OCI-LY7 (cell line): ENCODE data around the gene MTHFSD. TPM values are rescaled to one million over a fixed set of nuclear protein-coding genes. Genes with fewer than 3 reads are reported as not detected.

Experiments used
- BruUV-seq: library from RNA; stranded (reverse); fragments of 400-500 nt; replicated peaks from 2 replicates; lab custom pipeline; 2021; lab: Mats Ljungman, UMichigan
- CTCF ChIA-PET: fragments of 300-600 bp; sonication (Branson Sonifier 250); formaldehyde crosslinking; loops from one replicate; lab custom pipeline; 2022; ENCODE audit warnings: antibody characterized with exemption; ENCODE audit not compliant: unreplicated experiment; lab: Charles Lee
- POLR2A ChIA-PET: fragments of 300-600 bp; sonication (Branson Sonifier 250); formaldehyde crosslinking; loops from one replicate; lab custom pipeline; 2022; ENCODE audit warnings: antibody characterized with exemption; lab: Charles Lee
- DNase-seq: peaks from one replicate; pipeline ENCODE4 v3.0.0-alpha.2; 2015; ENCODE audit warnings: low spot score
- H2AFZ ChIP-seq: fragments of 200-600 bp; sonication (generic), shearing (Covaris generic); 2 replicates; pipeline ENCODE4 v1.6.1; 2014; ENCODE audit warnings: mild to moderate bottlenecking, antibody characterized with exemption, low read length, moderate library complexity
- H3K27ac ChIP-seq: fragments of 200-600 bp; sonication (generic); 2 replicates; pipeline ENCODE4 v1.5.1; 2014; ENCODE audit warnings: mixed run types, low read depth, mild to moderate bottlenecking, moderate library complexity, low read length, inconsistent platforms; ENCODE audit not compliant: poor library complexity, severe bottlenecking
- H3K36me3 ChIP-seq: fragments of 200-600 bp; sonication (generic); 2 replicates; pipeline ENCODE4 v1.6.1; 2014; ENCODE audit warnings: mild to moderate bottlenecking, antibody characterized with exemption, low read length, moderate library complexity, mixed read lengths; ENCODE audit not compliant: insufficient read depth
- H3K4me1 ChIP-seq: fragments of 200-600 bp; sonication (generic); 2 replicates; pipeline ENCODE4 v1.5.1; 2014; ENCODE audit warnings: mild to moderate bottlenecking, low read length; ENCODE audit not compliant: insufficient read depth, poor library complexity, severe bottlenecking
- H3K4me2 ChIP-seq: fragments of 200-600 bp; sonication (generic); 2 replicates; pipeline ENCODE4 v1.6.1; 2014; ENCODE audit warnings: mild to moderate bottlenecking, low read length
- H3K4me3 ChIP-seq: fragments of 200-600 bp; sonication (generic); 2 replicates; pipeline ENCODE4 v1.5.1; 2014; ENCODE audit warnings: mild to moderate bottlenecking, low read depth, low read length; ENCODE audit not compliant: poor library complexity, severe bottlenecking
- H3K79me2 ChIP-seq: fragments of 200-600 bp; sonication (generic); 2 replicates; pipeline ENCODE4 v1.6.1; 2016; ENCODE audit warnings: low read depth, mild to moderate bottlenecking, low read length, moderate library complexity, mixed read lengths; ENCODE audit not compliant: insufficient read depth
- H3K9me2 ChIP-seq: fragments of 200-600 bp; sonication (generic); 2 replicates; pipeline ENCODE4 v1.6.1; 2016; ENCODE audit warnings: mild to moderate bottlenecking, low read length, mixed read lengths; ENCODE audit not compliant: insufficient read depth
- H3K9me3 ChIP-seq: fragments of 200-600 bp; sonication (generic); 2 replicates; pipeline ENCODE4 v1.6.1; 2014; ENCODE audit warnings: mild to moderate bottlenecking, mixed run types, low read length, mixed read lengths
- H4K20me1 ChIP-seq: fragments of 200-600 bp; sonication (generic); 2 replicates; pipeline ENCODE4 v1.6.1; 2014; ENCODE audit warnings: mild to moderate bottlenecking, antibody characterized with exemption, low read length, moderate library complexity, mixed read lengths; ENCODE audit not compliant: insufficient read depth
- CTCF ChIP-seq: fragments of 200-600 bp; sonication (generic); conservative IDR thresholded peaks from 2 replicates; pipeline ENCODE4 v1.5.1; 2014; ENCODE audit warnings: mild to moderate bottlenecking, antibody characterized with exemption, low read length, moderate library complexity, mixed read lengths
- EZH2phosphoT487 ChIP-seq: fragments of 200-600 bp; sonication (generic); IDR thresholded peaks from 2 replicates; pipeline ENCODE4 v1.6.1; 2018; ENCODE audit warnings: low read depth, borderline replicate concordance, mild to moderate bottlenecking, mixed run types, antibody characterized with exemption, low read length, moderate library complexity, mixed read lengths
- intact Hi-C: fragments of 100-400 bp; cut with micrococcal nuclease; formaldehyde crosslinking; loops from one replicate; pipeline ENCODE4 v1.10.0; 2022; ENCODE audit not compliant: unreplicated experiment
- total RNA-seq, 2 experiments: library from RNA; depleted of rRNA in 1 of 2; stranded (reverse); fragments of >200 nt in 1 of 2; shearing (Covaris generic) in 1 of 2; gene quantifications; 2 replicates each; pipeline ENCODE4 v1.2.3, GENCODE V29; 2014 to 2022

MTHFSD gene
- total RNA-seq, 2 experiments from 2014 or later = 12.2 to 26.0 TPM

- Histone ChIP-seq H3K4me1 (peaks cover 9% of the 10 kb centered on the region), H3K27ac (no peak overlapping the region), H3K36me3 (no peaks in the 10 kb centered on the region), H3K79me2 (peaks cover 7% of the 10 kb centered on the region; the same call in 1 of the 2 replicates), H3K9me2 (no peaks in the 10 kb centered on the region), H3K9me3 (no peaks in the 10 kb centered on the region), H3K4me3 (no peak overlapping the region), H2AFZ (no peak overlapping the region), H3K4me2 (no peak overlapping the region), H4K20me1 (no peaks in the 10 kb centered on the region)
- TF ChIP-seq EZH2phosphoT487 (no peak), CTCF (no peak)
- BruUV-seq = no TSS peak
- ChIA-PET CTCF (no interaction called here), POLR2A (no interaction called here)
- DNase-seq = no peak
- intact Hi-C loops = no loop called here
These were observed 2.6 kb upstream of the MTHFSD start for GRCh38 chr16:86557587-86557986.

- CTCF ChIA-PET = no interaction called here
- DNase-seq = no peak
- no peaks in the 10 kb centered on the region for H3K9me3 ChIP-seq
- no TSS peak for BruUV-seq
- H3K9me2 ChIP-seq = no peaks in the 10 kb centered on the region
- H3K4me3 ChIP-seq = no peak overlapping the region
- intact Hi-C loops = no loop called here
- H3K36me3 ChIP-seq = peaks cover 9% of the 10 kb centered on the region; the same call in 1 of the 2 replicates
- TF ChIP-seq EZH2phosphoT487 = no peak
- TF ChIP-seq CTCF = no peak
- H3K4me1 ChIP-seq = peaks cover 9% of the 10 kb centered on the region
- no peak overlapping the region for H3K27ac ChIP-seq
- H3K4me2 ChIP-seq = no peak overlapping the region
- H3K79me2 ChIP-seq = peaks cover 7% of the 10 kb centered on the region; the same call in 1 of the 2 replicates
- no peaks in the 10 kb centered on the region for H4K20me1 ChIP-seq
- H2AFZ ChIP-seq = no peak overlapping the region
- POLR2A ChIA-PET = no interaction called here
These were observed 1.5 kb upstream of the MTHFSD start for GRCh38 chr16:86556576-86556975.

- intact Hi-C loops = no loop called here
- Histone ChIP-seq H3K36me3 (peaks cover 9% of the 10 kb centered on the region; the same call in 1 of the 2 replicates), H3K9me2 (no peaks in the 10 kb centered on the region), H3K4me3 (peak overlapping the region; percentile 78), H3K4me1 (peaks cover 9% of the 10 kb centered on the region), H3K27ac (no peak overlapping the region), H3K79me2 (peaks cover 7% of the 10 kb centered on the region; the same call in 1 of the 2 replicates), H2AFZ (peak overlapping the region; percentile 83), H3K4me2 (peak overlapping the region; percentile 92), H3K9me3 (no peaks in the 10 kb centered on the region), H4K20me1 (no peaks in the 10 kb centered on the region)
- CTCF ChIA-PET = no interaction called here
- POLR2A ChIA-PET = no interaction called here
- no TSS peak for BruUV-seq
- TF ChIP-seq EZH2phosphoT487 (no peak), CTCF (no peak)
- DNase-seq = no peak
These were observed 655 bp upstream of the MTHFSD start for GRCh38 chr16:86555704-86556075.
